HEK293 (cell line): Measurements from ENCODE around the gene DSG1.

ENCODE experiments used
- KLF7 ChIP-seq: fragments of 450-650 bp; formaldehyde crosslinking; IDR thresholded peaks from 2 replicates; pipeline ENCODE4 v1.5.1; 2016; ENCODE audit warnings: missing biosample characterization, missing genetic modification characterization, borderline replicate concordance
- ZNF121 ChIP-seq: fragments of 450-650 bp; formaldehyde crosslinking; IDR thresholded peaks from 2 replicates; pipeline ENCODE4 v1.5.1; 2016; ENCODE audit warnings: missing biosample characterization, missing genetic modification characterization
- ZNF701 ChIP-seq: fragments of 450-650 bp; formaldehyde crosslinking; IDR thresholded peaks from 2 replicates; pipeline ENCODE4 v1.5.1; 2016; ENCODE audit warnings: missing biosample characterization, missing genetic modification characterization
- TF ChIP-seq, protein P1 (sequence below): fragments of 450-650 bp; formaldehyde crosslinking; IDR thresholded peaks from 2 replicates; pipeline ENCODE4 v1.5.1; 2016; ENCODE audit warnings: missing biosample characterization, missing genetic modification characterization
- TF ChIP-seq, protein P2 (sequence below): fragments of 450-650 bp; formaldehyde crosslinking; IDR thresholded peaks from 2 replicates; pipeline ENCODE4 v1.5.1; 2016; ENCODE audit warnings: missing biosample characterization, missing genetic modification characterization
- TF ChIP-seq, protein P3 (sequence below): fragments of 450-650 bp; formaldehyde crosslinking; IDR thresholded peaks from 2 replicates; pipeline ENCODE4 v1.5.1; 2016; ENCODE audit warnings: missing biosample characterization, missing genetic modification characterization

DNA sequence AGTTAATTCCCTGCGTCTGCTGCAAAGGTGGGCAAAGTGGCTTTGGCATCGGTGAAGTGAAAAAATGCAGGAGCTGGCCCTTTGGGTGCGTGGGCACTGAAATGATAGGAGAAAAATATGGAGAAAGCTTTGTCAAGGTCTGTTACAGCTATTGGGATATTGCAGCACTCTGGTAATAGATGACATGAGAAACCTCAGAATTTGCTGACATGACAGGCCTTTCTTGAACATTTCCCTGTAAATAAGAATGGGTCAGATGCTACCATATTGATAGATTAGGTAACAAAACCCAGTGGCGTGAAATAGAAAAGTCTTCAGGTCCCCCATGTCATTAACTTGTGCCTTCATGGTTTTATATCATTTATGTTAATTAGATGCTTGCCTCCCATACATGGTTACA is 46.2 kb downstream of the DSG1 start:
- TF ChIP-seq, protein P1, sequence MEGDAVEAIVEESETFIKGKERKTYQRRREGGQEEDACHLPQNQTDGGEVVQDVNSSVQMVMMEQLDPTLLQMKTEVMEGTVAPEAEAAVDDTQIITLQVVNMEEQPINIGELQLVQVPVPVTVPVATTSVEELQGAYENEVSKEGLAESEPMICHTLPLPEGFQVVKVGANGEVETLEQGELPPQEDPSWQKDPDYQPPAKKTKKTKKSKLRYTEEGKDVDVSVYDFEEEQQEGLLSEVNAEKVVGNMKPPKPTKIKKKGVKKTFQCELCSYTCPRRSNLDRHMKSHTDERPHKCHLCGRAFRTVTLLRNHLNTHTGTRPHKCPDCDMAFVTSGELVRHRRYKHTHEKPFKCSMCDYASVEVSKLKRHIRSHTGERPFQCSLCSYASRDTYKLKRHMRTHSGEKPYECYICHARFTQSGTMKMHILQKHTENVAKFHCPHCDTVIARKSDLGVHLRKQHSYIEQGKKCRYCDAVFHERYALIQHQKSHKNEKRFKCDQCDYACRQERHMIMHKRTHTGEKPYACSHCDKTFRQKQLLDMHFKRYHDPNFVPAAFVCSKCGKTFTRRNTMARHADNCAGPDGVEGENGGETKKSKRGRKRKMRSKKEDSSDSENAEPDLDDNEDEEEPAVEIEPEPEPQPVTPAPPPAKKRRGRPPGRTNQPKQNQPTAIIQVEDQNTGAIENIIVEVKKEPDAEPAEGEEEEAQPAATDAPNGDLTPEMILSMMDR (tag by site-specific recombination), result no peak
- TF ChIP-seq ZNF701 (tag by site-specific recombination) (no peak), KLF7 (tag by site-specific recombination) (no peak), ZNF121 (no peak)
- TF ChIP-seq, protein P2, sequence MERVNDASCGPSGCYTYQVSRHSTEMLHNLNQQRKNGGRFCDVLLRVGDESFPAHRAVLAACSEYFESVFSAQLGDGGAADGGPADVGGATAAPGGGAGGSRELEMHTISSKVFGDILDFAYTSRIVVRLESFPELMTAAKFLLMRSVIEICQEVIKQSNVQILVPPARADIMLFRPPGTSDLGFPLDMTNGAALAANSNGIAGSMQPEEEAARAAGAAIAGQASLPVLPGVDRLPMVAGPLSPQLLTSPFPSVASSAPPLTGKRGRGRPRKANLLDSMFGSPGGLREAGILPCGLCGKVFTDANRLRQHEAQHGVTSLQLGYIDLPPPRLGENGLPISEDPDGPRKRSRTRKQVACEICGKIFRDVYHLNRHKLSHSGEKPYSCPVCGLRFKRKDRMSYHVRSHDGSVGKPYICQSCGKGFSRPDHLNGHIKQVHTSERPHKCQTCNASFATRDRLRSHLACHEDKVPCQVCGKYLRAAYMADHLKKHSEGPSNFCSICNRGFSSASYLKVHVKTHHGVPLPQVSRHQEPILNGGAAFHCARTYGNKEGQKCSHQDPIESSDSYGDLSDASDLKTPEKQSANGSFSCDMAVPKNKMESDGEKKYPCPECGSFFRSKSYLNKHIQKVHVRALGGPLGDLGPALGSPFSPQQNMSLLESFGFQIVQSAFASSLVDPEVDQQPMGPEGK (tag by site-specific recombination), result no peak
- TF ChIP-seq, protein P3, sequence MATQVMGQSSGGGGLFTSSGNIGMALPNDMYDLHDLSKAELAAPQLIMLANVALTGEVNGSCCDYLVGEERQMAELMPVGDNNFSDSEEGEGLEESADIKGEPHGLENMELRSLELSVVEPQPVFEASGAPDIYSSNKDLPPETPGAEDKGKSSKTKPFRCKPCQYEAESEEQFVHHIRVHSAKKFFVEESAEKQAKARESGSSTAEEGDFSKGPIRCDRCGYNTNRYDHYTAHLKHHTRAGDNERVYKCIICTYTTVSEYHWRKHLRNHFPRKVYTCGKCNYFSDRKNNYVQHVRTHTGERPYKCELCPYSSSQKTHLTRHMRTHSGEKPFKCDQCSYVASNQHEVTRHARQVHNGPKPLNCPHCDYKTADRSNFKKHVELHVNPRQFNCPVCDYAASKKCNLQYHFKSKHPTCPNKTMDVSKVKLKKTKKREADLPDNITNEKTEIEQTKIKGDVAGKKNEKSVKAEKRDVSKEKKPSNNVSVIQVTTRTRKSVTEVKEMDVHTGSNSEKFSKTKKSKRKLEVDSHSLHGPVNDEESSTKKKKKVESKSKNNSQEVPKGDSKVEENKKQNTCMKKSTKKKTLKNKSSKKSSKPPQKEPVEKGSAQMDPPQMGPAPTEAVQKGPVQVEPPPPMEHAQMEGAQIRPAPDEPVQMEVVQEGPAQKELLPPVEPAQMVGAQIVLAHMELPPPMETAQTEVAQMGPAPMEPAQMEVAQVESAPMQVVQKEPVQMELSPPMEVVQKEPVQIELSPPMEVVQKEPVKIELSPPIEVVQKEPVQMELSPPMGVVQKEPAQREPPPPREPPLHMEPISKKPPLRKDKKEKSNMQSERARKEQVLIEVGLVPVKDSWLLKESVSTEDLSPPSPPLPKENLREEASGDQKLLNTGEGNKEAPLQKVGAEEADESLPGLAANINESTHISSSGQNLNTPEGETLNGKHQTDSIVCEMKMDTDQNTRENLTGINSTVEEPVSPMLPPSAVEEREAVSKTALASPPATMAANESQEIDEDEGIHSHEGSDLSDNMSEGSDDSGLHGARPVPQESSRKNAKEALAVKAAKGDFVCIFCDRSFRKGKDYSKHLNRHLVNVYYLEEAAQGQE (tag by site-specific recombination), result no peak
